RWPE2 (cell line): Measurements from ENCODE around the gene TFAP2E.
A peak's percentile ranks its signal among the peaks of the same experiment; 100 is the strongest.

Source experiments
- ATAC-seq: fragments of 200-7000 bp; cut with Tn5 transposase; 3 replicates; pipeline ENCODE4 v1.9.1; 2021; ENCODE audit warnings: low read depth
- DNase-seq: peaks from one replicate; pipeline ENCODE4 v3.0.0-alpha.2; 2020; ENCODE audit warnings: low spot score
- H3K27ac ChIP-seq: fragments of 450-650 bp; 2 replicates; pipeline ENCODE4 v1.5.1; 2017; ENCODE audit warnings: mild to moderate bottlenecking; ENCODE audit not compliant: poor library complexity, severe bottlenecking
- H3K27me3 ChIP-seq: fragments of 250-450 bp; sonication (Bioruptor Pico); 2 replicates; pipeline ENCODE4 v1.5.1; 2021; ENCODE audit warnings: mild to moderate bottlenecking, moderate library complexity; ENCODE audit not compliant: insufficient read depth, poor library complexity, severe bottlenecking
- H3K36me3 ChIP-seq: fragments of 250-450 bp; sonication (Bioruptor Pico); 2 replicates; pipeline ENCODE4 v1.5.1; 2020; ENCODE audit warnings: low read depth, mild to moderate bottlenecking, moderate library complexity
- H3K4me1 ChIP-seq: fragments of 250-450 bp; sonication (Bioruptor Pico); 2 replicates; pipeline ENCODE4 v1.5.1; 2021; ENCODE audit warnings: mild to moderate bottlenecking, moderate library complexity; ENCODE audit not compliant: insufficient read depth, poor library complexity, severe bottlenecking
- H3K4me3 ChIP-seq: fragments of 250-450 bp; sonication (Bioruptor Pico); 2 replicates; pipeline ENCODE4 v1.5.1; 2021; ENCODE audit warnings: mild to moderate bottlenecking, moderate library complexity; ENCODE audit not compliant: severe bottlenecking
- H3K9me3 ChIP-seq: fragments of 250-450 bp; sonication (Bioruptor Pico); 2 replicates; pipeline ENCODE4 v1.5.1; 2021; ENCODE audit warnings: mild to moderate bottlenecking, moderate library complexity; ENCODE audit not compliant: severe bottlenecking
- CTCF ChIP-seq: fragments of 450-650 bp; IDR thresholded peaks from one replicate; pipeline ENCODE4 v1.5.1; 2017; ENCODE audit warnings: mild to moderate bottlenecking, moderate library complexity; ENCODE audit not compliant: poor library complexity, severe bottlenecking

Gene TFAP2E

GRCh38 chr1:35564037-35564883 lies 8.9 kb upstream of the TFAP2E start:
- Histone ChIP-seq H3K9me3 (no peaks in the 10 kb centered on the region), H3K36me3 (peaks cover 17% of the 10 kb centered on the region; the same call in 1 of the 2 replicates), H3K4me1 (no peaks in the 10 kb centered on the region), H3K27me3 (no peaks in the 10 kb centered on the region), H3K4me3 (no peak overlapping the region), H3K27ac (no peak overlapping the region)
- DNase-seq (no peak), ATAC-seq (peak; percentile 60)
- TF ChIP-seq CTCF, result peak; percentile 84

- no peaks in the 10 kb centered on the region for H3K27me3 ChIP-seq
- H3K27ac ChIP-seq, result no peak overlapping the region
- TF ChIP-seq CTCF, result peak; percentile 52
- no peaks in the 10 kb centered on the region for H3K4me1 ChIP-seq
- H3K9me3 ChIP-seq, result no peaks in the 10 kb centered on the region
- ATAC-seq (no peak), DNase-seq (no peak)
- H3K36me3 ChIP-seq, result peaks cover 17% of the 10 kb centered on the region; the same call in 1 of the 2 replicates
- H3K4me3 ChIP-seq, result no peak overlapping the region
These were observed 8.0 kb upstream of the TFAP2E start for GRCh38 chr1:35564884-35565741.

GRCh38 chr1:35565742-35566133 lies 7.4 kb upstream of the TFAP2E start:
- peaks cover 17% of the 10 kb centered on the region; the same call in 1 of the 2 replicates for H3K36me3 ChIP-seq
- ATAC-seq (no peak), DNase-seq (no peak)
- H3K4me3 ChIP-seq, result no peak overlapping the region
- no peaks in the 10 kb centered on the region for H3K9me3 ChIP-seq
- H3K27ac ChIP-seq, result no peak overlapping the region
- H3K4me1 ChIP-seq, result no peaks in the 10 kb centered on the region
- TF ChIP-seq CTCF, result no peak
- H3K27me3 ChIP-seq, result no peaks in the 10 kb centered on the region

- no peak overlapping the region for H3K27ac ChIP-seq
- no peaks in the 10 kb centered on the region for H3K4me1 ChIP-seq
- TF ChIP-seq CTCF, result no peak
- no peak overlapping the region for H3K4me3 ChIP-seq
- H3K36me3 ChIP-seq, result peaks cover 17% of the 10 kb centered on the region; the same call in 1 of the 2 replicates
- no peaks in the 10 kb centered on the region for H3K27me3 ChIP-seq
- H3K9me3 ChIP-seq, result no peaks in the 10 kb centered on the region
- DNase-seq (no peak), ATAC-seq (no peak)
These were observed 5.1 kb upstream of the TFAP2E start for GRCh38 chr1:35567947-35568558.
